HepG2 (cell line): ENCODE data around the gene NAV2. TPM values are rescaled to one million over a fixed set of nuclear protein-coding genes. Genes with fewer than 3 reads are reported as not detected.

Experiments used
- AKNA ChIP-seq: sonication (generic); formaldehyde crosslinking; IDR thresholded peaks from 2 replicates; pipeline ENCODE4 v1.4.0; 2020; ENCODE audit warnings: missing genetic modification reagents, borderline replicate concordance
- CHCHD3 ChIP-seq: sonication (generic); formaldehyde crosslinking; IDR thresholded peaks from 2 replicates; pipeline ENCODE4 v1.8.0; 2022; ENCODE audit warnings: mild to moderate bottlenecking, missing genetic modification reagents, moderate library complexity
- DZIP1 ChIP-seq: sonication (generic); formaldehyde crosslinking; IDR thresholded peaks from 2 replicates; pipeline ENCODE4 v1.5.0; 2020; ENCODE audit warnings: mild to moderate bottlenecking, missing genetic modification reagents
- HDAC1 ChIP-seq: sonication (generic); formaldehyde crosslinking; IDR thresholded peaks from 2 replicates; pipeline ENCODE4 v1.5.1; 2020; ENCODE audit warnings: mild to moderate bottlenecking, missing genetic modification reagents
- HMG20B ChIP-seq: conservative IDR thresholded peaks from 2 replicates; pipeline ENCODE4 v1.6.1; 2016; ENCODE audit warnings: missing genetic modification reagents, missing compliant biosample characterization
- NR0B2 ChIP-seq: sonication (generic); formaldehyde crosslinking; IDR thresholded peaks from 2 replicates; pipeline ENCODE4 v1.4.0; 2020; ENCODE audit warnings: mild to moderate bottlenecking, missing genetic modification reagents
- PAX8 ChIP-seq: sonication (generic); formaldehyde crosslinking; IDR thresholded peaks from 2 replicates; pipeline ENCODE4 v1.8.0; 2022; ENCODE audit warnings: mild to moderate bottlenecking, missing genetic modification reagents, borderline replicate concordance
- PCBP1 ChIP-seq: fragments of 200-400 bp; formaldehyde crosslinking; IDR thresholded peaks from 2 replicates; pipeline ENCODE4 v1.6.1; 2017; ENCODE audit warnings: mild to moderate bottlenecking, low read depth, low read length, borderline replicate concordance
- POLR2AphosphoS2 ChIP-seq: IDR thresholded peaks from 2 replicates; pipeline ENCODE4 v1.6.1; 2011; ENCODE audit warnings: low read depth, low read length, improper control_type of control experiment
- PREB ChIP-seq: sonication (generic); formaldehyde crosslinking; IDR thresholded peaks from 2 replicates; pipeline ENCODE4 v1.4.0; 2020; ENCODE audit warnings: missing genetic modification reagents
- PRPF4 ChIP-seq: fragments of 200-400 bp; formaldehyde crosslinking; IDR thresholded peaks from 2 replicates; pipeline ENCODE4 v1.6.1; 2016; ENCODE audit warnings: low read length, low read depth; ENCODE audit not compliant: poor library complexity, severe bottlenecking
- THYN1 ChIP-seq: sonication (generic); formaldehyde crosslinking; IDR thresholded peaks from 2 replicates; pipeline ENCODE4 v1.8.1; 2023; ENCODE audit warnings: low read depth, mild to moderate bottlenecking, moderate library complexity, missing genetic modification reagents, borderline replicate concordance
- ZFP1 ChIP-seq: IDR thresholded peaks from 2 replicates; pipeline ENCODE4 v1.6.1; 2016
- ZFP90 ChIP-seq: sonication (generic); formaldehyde crosslinking; IDR thresholded peaks from 2 replicates; pipeline ENCODE4 v1.8.0; 2022; ENCODE audit warnings: missing genetic modification reagents, mild to moderate bottlenecking, inconsistent platforms, borderline replicate concordance
- ZMYM2 ChIP-seq: sonication (generic); formaldehyde crosslinking; IDR thresholded peaks from 2 replicates; pipeline ENCODE4 v1.8.0; 2022; ENCODE audit warnings: mild to moderate bottlenecking, missing genetic modification reagents
- ZNF274 ChIP-seq: sonication (generic); formaldehyde crosslinking; IDR thresholded peaks from 2 replicates; pipeline ENCODE4 v1.5.1; 2020; ENCODE audit warnings: mild to moderate bottlenecking, missing genetic modification reagents
- ZNF33A ChIP-seq: sonication (generic); formaldehyde crosslinking; IDR thresholded peaks from 2 replicates; pipeline ENCODE4 v1.5.1; 2020; ENCODE audit warnings: missing genetic modification reagents, mild to moderate bottlenecking, moderate library complexity, borderline replicate concordance
- ZNF644 ChIP-seq: IDR thresholded peaks from 2 replicates; pipeline ENCODE4 v1.6.1; 2016; ENCODE audit warnings: low read depth
- ZNF670 ChIP-seq: sonication (generic); formaldehyde crosslinking; IDR thresholded peaks from 2 replicates; pipeline ENCODE4 v1.8.0; 2022; ENCODE audit warnings: mild to moderate bottlenecking, missing genetic modification reagents, borderline replicate concordance
- ZNF780A ChIP-seq: sonication (generic); formaldehyde crosslinking; IDR thresholded peaks from 2 replicates; pipeline ENCODE4 v1.8.0; 2022; ENCODE audit warnings: mild to moderate bottlenecking, missing genetic modification reagents, moderate library complexity
- polyA plus RNA-seq, 8 experiments: library from polyadenylated mRNA; depleted of rRNA in 3 of 8; stranded (reverse) in 7 of 8; unstranded in 1 of 8; fragments of >200 nt; fragmentation: Illumina TruSeq in 4 of 8; extraction: Trizol in 4 of 8; gene quantifications; 2 replicates each; pipeline versions ENCODE4 v1.2.1 to v1.2.3, GENCODE V29; 2011 to 2016; ENCODE audit warnings: low read depth in 4 of 8, missing spikeins in 1 of 8, mixed read lengths in 1 of 8; ENCODE audit not compliant: insufficient read depth in 1 of 8
- total RNA-seq, 5 experiments: library from RNA; depleted of rRNA; stranded (reverse); fragments of >200 nt; fragmentation: Illumina TruSeq; extraction: Trizol; gene quantifications; 2 replicates each; pipeline ENCODE4 v1.2.3, GENCODE V29; 2016; ENCODE audit warnings: low read depth in 1 of 5

NAV2 gene
- total and polyA plus RNA-seq, 2 of the 13 experiments (the other 11 are each of a cell fraction or from before 2014, with no cell fraction given) = 9.3 to 34.6 TPM

- TF ChIP-seq ZNF780A = no peak
- TF ChIP-seq ZNF670 (CRISPR knock-in tag) = peak; percentile 78; the same call in 1 of the 2 replicates
- no peak; the same call in 1 of the 2 replicates for TF ChIP-seq ZNF644 (CRISPR knock-in tag)
- TF ChIP-seq ZMYM2 (CRISPR knock-in tag) = peak; percentile 89
- no peak for TF ChIP-seq AKNA (CRISPR knock-in tag)
- TF ChIP-seq THYN1 (CRISPR knock-in tag) = no peak
- TF ChIP-seq ZNF33A (CRISPR knock-in tag) = no peak
- TF ChIP-seq ZNF274 (CRISPR knock-in tag) = no peak
- TF ChIP-seq HMG20B (CRISPR knock-in tag) = peak; percentile 64; the same call in 1 of the 2 replicates
- TF ChIP-seq CHCHD3 (CRISPR knock-in tag) = no peak
- TF ChIP-seq POLR2AphosphoS2 = no peak
- 0 out of 2 replicates have a peak, but pooled peaks have one; percentile 66 for TF ChIP-seq PAX8 (CRISPR knock-in tag)
- TF ChIP-seq DZIP1 (CRISPR knock-in tag) = no peak
- peak; percentile 81 for TF ChIP-seq HDAC1 (CRISPR knock-in tag)
- peak; percentile 85 for TF ChIP-seq ZFP90 (CRISPR knock-in tag)
- TF ChIP-seq PRPF4 = no peak
- TF ChIP-seq ZFP1 (CRISPR knock-in tag) = no peak
- TF ChIP-seq NR0B2 (CRISPR knock-in tag) = no peak
- no peak for TF ChIP-seq PCBP1
- no peak for TF ChIP-seq PREB
Observed at GRCh38 chr11:20035701-20036601, 323.3 kb downstream of the NAV2 start (continued).
